HG02852 (cell line): ENCODE measurements around the gene ITIH5.
"Not testable (repeated sequence)": the region's sequence is repeated elsewhere in the genome, so short reads cannot be mapped to it uniquely, and the experiment has no call there.

Experiments used
- ATAC-seq: cut with Tn5 transposase; IDR thresholded peaks from one replicate; pipeline ENCODE4 v1.9.1; 2021; ENCODE audit warnings: mild to moderate bottlenecking, moderate library complexity; ENCODE audit not compliant: unreplicated experiment

The ITIH5 gene

DNA sequence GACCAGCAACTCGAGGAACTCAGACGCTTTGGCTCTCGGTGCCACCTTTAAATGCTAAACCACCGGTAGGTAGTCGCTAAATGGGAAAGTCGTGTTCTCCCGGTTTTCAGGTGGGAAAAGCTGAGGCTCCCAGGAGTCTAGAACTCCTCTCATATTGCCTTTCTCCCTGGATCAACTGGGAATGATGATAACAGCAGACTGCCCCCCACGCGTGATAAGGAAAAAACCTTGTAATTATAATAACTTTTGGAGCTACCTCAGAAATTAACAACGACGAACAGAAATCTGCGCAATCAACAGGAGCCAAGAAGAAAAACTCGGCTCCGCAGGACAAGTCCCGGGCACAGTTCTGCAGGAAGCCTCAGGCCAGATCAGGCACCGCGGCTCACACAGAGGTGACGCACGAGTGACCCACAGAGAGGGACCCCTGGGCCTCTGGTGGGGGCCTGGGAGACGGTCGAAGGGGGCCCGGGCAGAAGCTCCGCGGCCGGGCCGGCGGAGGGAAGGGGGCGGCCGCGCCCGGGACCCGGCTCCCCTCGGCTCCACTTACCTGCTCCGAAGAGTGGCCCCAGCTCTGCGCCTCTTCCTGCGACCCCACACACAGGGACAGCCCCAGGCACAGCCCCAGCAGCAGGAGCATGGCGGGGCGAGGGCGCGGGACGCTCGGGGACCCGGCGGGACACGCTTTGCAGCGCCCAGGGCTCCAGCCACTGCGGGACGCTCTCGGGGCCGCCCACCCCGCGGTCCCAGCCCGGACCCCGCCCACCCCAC is at the start of gene ITIH5:
Gene ITIH5, minus strand, starts transcription at position 714 of the 771 bp plus-strand sequence. Its CDS starts 74 bp downstream, at position 640.
- ATAC-seq: no peak

DNA sequence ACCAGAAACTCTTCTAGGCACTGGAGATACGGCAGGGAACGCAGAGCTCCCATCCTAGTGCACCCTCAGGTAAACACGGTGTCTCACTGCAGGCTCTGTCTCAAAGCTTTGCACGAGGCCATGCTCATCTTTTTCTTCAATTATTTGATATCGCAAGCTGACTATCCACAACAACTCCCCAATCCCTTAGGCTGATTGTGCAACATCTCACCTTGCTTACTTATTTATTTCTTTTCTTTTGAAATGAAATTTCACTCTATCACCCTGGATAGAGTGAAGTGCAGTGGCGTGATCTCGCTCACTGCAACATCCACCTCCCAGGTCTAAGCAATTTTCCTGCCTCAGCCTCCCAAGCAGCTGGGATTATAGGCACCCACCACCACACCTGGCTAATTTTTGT is 48.7 kb upstream of the ITIH5 start:
- no peak for ATAC-seq

DNA sequence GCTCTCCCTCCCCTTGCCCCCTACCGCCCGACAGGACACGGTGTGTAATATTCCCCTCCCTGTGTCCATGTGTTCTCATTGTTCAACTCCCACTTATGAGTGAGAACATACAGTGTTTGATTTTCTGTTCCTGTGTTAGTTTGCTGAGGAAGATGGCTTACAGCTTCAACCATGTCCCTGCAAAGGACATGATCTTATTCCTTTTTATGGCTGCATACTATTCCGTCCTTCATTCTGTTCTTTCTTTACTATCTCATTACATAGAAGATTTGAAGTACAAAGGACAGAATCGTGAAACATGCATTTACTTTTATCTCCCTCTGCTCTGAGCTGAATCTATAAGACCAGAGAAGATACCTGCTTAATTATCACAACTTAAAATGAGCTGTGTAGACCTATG is 44.3 kb upstream of the ITIH5 start:
- not testable (repeated sequence) for ATAC-seq

DNA sequence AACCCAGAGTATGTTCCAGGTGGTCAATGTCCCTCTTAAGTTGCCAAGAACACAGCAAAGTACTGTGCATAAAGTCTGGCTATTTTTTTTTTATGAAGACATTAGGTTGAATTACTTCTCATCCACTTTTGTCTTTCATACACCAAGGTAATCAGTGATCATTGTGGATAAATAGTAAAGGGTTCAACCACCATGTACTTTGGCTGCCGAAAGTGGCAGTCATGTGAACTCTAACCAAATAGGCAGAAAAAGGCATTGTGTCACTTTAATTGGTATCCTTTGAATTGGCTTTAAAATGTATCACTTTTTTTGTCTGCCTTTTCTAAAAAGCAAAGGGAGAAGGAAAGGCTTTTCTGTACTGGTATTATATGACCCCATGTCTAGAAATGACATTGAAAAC is 43.7 kb upstream of the ITIH5 start:
- ATAC-seq: no peak

DNA sequence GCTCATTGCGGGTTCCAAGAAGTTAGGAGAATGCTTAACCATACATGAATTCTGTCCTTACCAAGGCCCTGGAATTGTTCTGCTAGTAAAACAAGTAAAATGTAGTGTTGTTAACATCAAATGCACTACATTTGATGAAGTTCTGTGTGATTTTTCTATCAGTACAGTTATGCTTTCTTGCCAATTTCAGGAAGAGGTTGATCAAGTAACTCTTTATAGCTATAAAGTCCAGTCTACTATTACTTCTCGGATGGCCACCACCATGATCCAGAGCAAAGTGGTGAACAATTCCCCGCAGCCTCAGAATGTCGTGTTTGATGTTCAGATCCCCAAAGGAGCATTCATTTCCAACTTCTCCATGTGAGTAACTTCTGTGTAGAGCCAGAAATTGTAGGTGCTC is 42.1 kb upstream of the ITIH5 start:
- ATAC-seq: no peak

DNA sequence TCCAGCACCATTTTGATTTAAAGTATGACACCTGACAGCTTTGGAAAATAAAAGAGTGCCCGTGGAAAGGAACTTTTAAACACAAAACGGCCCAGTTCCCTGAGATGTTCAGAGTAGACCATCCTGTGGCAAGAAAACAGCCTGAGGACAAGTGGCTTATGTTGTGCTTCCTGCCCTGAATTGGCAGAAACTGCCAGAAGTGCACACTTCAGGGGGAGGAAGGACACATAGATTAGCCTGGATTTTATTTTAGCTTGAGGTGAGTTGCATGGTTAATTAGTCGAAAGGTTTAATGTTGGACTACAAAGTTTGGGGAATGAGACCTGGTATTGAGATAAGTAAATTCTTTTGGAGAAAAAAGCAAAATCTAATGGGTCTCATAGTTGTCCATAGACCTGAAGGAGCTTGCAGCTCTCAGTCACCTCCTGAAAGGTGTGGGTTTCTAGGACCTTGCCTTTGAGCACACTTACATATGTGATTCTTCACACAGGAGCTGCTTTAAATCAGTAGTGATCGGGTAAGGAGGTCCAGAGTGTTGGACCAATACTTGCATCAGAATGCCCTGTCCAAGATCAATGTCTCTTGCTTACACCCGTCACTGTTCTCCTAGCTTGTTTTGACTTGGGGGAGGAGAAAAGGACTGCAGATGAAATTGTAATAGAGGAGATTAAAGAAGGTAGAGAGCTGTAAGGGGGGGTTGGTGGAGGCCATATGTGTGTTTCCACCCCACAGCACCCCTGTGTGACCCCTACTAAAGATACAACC is 41.3 kb upstream of the ITIH5 start:
- no peak for ATAC-seq

DNA sequence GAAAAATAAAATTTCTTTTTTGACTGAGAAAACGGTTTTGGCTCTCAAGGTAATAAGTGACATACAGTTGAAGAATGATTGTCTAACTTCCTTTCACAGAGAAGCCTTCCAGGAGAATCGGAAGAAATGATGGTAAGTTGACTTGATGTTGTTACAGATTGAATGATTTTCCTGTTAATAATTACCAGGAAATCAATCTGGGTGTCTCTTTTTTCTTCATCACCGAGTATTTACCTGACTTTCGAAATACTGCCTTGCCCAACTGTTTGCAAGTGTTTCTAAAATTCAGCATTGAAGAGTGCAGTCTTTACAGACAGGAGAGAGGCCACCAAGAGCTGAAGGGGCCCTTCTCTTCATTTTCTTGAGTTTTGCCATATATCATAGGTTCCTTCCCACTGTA is 40.3 kb upstream of the ITIH5 start:
- ATAC-seq: no peak

DNA sequence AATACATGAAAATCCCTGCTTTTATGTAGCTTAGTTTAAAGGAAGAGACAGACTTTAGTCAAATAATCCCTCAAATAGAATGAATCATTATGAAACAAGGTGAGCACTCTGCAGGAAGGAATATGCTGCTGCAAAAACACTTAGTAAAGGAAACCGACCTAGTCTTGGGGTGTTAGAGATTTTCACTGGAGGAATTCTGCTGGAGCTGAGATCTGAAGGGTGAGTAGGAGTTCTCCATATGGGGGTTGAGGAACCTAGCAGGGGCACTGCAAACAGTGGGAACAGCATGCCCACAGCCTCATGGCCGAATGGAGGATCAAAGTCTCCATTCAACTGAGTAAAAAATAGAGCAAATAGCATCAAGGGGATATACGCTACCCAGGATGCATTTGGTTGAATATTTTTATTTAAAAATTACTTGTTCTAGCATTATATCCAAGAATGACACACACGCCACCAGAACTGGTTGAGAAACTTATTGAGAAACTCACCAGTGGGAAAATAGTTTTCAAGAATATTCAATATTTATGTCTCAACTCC is 39.8 kb upstream of the ITIH5 start:
- ATAC-seq: no peak

DNA sequence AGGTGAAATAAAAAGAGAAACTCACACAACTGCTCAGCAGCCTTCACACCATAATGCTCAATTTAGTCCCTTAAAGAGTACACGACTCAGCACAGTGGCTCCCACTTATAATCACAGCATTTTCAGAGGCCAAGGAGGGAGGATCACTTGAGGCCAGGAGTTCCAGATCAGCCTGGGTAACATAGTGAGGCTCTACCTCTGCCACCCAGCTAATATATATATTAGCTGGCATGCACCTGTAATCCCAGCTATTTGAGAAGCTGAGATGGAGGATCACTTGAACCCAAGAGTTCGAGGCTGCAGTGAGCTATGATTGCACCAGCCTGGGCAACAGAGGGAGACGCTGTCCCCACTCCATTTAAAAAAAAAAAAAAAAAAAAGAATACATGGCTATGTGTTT is 38.6 kb upstream of the ITIH5 start:
- ATAC-seq: no peak

DNA sequence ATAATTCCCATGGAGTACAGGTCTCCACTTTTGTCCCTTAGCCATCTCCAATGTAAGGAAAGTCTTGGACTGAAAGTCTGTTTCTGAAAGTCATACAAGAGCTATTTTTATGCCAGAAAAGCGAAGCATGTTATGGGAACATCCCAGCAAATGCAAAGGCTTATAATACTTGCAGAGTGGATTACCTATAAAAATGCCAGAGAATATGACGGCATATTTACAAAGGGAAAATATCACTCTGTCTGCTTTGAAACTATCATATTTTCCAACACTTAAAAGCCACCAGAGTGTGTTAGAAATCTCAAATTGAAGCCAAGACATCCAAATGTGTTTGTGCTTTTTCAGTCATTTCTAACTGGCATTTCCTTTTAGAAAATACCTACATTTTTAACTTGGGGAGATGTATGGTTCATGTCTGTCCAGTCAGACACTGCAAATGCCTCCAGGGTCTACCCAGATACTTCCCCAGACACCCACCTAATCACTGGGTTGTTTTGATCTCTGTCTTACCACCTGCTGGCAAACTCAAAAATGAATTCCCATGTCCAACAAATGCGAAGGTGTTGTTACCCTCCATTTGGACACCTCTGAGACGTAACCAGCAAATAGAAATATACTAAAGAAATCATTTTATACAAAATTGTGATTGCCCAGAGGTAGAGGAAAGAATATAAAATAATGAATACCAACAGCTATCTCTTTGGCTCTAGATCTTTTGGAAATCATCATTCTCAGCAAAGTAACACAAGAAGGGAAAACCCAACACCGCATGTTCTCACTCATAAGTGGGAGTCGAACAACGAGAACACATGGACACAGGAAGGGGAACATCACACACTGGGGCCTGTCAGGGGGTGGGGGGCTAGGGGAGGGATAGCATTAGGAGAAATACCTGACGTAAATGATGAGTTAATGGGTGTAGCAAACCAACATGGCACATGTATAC is 37.6 kb upstream of the ITIH5 start:
- no peak for ATAC-seq

DNA sequence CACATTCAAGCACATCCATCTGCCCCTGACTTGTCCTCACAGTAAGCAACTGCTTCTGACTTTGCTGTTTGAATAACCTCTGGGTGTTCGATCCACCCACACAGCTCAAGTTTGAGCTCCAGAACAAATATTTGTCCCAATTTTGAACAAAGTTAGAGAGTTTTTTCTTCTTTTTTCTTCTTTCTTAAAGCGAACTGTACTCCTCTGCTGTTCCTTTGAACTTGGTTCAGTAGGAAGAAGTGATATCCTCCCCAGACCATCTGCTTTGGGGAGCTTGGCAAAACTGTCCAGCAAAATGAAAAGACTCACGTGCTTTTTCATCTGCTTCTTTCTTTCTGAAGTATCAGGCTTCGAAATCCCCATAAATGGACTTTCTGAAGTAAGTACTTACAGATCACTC is 36.4 kb upstream of the ITIH5 start, which contains the start of gene ITIH2:
Gene ITIH2, plus strand, starts transcription at position 177 of the 400 bp plus-strand sequence. Its CDS starts 119 bp downstream, at position 296.
- ATAC-seq: no peak

DNA sequence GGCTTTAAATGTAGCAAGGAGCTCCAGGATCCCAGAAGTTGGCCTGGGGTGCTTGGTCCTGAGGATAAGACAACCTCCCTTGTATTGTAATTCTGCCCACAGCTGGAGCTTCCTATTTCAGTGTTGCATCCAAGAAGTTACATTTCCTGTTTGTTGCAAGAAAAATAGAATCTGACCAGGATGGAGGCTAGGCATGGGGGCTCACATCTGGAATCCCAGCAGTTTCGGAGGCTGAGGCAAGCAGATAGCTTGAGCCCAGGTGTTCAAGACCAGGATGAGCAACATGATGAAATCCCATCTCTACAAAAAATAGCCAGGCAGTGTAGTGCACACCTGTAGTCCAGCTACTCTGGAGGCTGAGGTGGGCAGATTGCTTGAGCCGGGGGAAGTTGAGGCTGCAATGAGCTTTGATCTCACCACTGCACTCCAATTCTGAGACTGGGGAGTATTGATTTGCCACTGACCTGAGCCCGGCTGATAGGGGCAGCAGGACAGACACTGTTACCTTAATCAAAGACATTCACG is 35.6 kb upstream of the ITIH5 start:
- ATAC-seq: no peak

DNA sequence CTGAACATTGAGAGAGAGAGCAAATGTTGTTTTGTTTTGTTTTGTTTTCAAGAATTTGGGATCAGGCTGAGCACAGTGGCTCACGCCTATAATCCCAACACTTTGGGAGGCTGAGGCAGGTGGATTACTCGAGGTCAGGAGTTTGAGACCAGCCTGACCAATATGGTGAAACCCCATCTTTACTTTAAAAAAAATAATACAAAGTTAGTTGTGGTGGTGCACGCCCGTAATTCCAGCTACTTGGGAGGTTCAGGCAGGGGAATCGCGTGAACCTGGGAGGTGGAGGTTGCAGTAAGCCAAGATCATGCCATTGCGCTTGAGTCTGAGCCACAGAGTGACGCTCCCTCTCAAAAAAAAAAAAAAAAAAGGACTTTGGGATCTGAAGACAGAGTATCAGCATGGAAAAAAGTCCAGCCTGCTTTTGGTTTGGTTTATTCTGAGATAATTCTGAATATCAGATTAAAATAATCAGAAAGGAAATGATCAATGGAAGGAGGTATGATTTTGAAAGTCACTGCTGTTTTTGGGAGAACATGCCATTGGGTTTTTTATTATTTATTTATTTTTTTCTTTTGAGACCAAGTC is 34.5 kb upstream of the ITIH5 start:
- ATAC-seq: no peak

DNA sequence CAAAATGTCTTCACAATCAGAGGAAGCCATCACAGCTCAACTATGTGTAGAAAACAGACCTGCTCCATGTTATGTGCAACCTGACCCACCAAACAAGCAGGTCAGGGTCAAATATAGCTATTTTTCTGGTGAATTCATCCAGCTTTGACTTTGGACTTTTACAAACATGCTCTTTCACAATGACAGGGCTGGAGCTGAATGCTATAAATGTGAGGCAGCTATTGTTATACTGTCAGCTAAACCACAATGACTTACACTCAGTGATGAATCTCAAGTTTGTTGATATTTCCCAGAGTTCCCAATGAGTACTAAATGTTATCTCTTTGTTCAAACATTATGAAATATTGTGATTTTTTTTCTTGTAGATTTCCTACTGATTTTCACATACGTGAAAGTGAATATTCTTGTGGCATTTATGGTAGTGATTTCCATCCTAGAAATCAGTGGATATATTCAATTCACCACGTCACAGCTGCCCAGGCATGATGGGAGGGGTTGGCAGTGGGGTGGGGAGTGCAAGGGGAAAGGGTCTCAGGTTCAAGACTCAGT is 33.9 kb upstream of the ITIH5 start:
- ATAC-seq: no peak

DNA sequence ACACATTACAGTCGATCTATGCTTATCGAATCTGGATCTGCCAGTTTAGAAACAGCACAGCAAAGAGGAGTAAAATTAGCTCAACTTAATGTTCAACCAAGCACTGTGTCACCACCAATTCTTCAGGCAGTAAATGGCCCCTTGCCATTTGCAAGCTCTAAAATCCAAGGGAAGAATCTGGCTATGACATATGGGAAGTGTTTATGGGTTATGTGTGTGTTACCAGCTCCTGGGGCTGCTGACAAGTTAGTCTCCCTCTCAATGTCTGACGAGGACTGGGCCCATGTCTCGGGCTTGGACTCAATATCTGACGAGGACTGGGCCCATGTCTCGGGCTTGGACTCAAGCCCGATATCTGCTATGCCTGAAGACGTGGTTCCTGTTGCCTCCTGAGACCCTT is 30.7 kb upstream of the ITIH5 start:
- ATAC-seq: no peak

DNA sequence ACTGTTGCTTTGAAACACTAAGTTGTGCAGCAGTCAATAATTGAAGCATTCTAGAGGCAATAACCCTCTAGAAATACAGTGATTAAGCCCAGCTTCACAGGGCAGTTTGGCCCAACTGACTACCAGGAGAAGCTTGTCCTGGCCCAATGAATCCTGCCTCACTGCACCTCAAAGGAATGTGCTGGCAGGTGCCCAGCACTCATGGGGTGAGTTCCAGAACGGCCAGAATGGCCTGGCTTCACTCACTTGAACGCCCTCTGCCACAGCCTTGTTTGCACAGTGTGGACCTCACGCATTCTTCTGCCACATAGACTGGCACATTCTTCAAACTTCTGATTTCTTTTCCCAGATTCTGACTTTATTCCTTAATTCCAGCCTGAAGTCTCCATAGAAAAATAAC is 29.8 kb upstream of the ITIH5 start:
- ATAC-seq: no peak

DNA sequence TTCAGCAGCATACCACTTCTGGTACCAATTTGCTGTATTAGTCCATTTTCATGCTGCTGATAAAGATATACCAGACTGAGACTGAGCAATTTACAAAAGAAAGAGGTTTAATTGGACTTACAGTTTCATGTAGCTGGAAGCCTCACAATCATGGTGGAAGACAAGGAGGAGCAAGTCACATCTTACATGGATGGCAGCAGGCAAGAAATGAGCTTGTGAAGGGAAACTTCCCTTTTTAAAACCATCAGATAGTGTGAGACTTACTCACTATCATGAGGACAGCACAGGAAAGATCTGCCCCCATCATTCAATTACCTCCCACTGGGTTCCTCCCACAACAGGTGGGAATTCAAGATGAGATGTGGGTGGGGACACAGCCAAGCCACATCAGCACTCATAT is 26.4 kb upstream of the ITIH5 start:
- not testable (repeated sequence) for ATAC-seq

DNA sequence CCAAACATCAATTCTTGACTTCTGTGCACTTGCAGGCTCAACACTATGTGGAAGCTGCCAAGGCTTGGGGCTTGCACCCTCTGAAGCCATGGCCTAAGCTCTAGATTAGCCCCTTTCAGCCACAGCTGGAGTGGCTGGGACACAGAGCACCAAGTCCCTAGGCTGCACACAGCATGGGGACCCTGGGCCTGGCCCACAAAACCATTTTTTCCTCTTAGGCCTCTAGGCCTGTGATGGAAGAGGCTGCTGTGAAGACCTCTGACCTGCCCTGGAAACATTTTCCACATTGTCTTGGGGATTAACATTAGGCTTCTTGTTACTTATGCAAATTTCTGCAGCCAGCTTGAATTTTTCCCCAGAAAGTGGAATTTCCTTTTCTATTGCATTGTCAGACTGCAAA is 25.6 kb upstream of the ITIH5 start:
- ATAC-seq: not testable (repeated sequence)

DNA sequence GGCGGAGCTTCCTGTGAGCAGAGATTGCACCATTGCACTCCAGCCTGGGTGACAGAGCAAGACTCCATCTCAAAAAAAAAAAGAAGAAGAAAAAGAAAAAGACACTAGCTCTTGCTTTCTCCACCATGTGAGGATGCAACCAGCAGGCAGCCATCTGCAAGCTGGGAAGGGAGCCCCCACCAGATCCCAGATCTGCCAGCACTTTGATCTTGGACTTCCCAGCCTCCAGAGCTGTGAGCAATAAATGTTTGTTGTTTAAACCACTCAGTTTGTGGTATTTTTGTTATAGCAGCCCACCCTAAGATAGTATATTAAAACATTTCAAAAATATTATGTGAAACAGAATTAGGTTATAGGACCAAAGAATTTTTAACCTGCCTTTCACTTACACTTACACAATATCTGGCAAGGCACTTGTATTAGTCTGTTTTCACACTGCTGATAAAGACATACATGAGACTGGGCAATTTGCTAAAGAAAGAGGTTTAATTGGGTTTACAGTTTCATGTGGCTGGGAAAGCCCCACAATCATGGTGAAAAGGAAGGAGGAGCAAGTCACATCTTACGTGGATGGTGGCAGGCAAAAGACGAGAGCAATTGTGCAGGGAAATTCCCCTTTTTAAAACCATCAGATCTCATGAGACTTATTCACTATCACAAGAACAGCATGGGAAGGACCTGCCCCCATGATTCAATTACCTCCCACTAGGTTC is 24.3 kb upstream of the ITIH5 start:
- ATAC-seq: not testable (repeated sequence)
